CD4-positive, alpha-beta T cell treated with Interleukin-2 at 100 ng/mL for 4 hours (primary cell): ENCODE measurements around the gene BASP1.
"Not testable (repeated sequence)": the region's sequence is repeated elsewhere in the genome, so short reads cannot be mapped to it uniquely, and the experiment has no call there.

Experiments
- DNase-seq: peaks from one replicate; pipeline ENCODE4 v3.0.0-alpha.2; 2020; ENCODE audit warnings: low spot score

BASP1 gene

DNA sequence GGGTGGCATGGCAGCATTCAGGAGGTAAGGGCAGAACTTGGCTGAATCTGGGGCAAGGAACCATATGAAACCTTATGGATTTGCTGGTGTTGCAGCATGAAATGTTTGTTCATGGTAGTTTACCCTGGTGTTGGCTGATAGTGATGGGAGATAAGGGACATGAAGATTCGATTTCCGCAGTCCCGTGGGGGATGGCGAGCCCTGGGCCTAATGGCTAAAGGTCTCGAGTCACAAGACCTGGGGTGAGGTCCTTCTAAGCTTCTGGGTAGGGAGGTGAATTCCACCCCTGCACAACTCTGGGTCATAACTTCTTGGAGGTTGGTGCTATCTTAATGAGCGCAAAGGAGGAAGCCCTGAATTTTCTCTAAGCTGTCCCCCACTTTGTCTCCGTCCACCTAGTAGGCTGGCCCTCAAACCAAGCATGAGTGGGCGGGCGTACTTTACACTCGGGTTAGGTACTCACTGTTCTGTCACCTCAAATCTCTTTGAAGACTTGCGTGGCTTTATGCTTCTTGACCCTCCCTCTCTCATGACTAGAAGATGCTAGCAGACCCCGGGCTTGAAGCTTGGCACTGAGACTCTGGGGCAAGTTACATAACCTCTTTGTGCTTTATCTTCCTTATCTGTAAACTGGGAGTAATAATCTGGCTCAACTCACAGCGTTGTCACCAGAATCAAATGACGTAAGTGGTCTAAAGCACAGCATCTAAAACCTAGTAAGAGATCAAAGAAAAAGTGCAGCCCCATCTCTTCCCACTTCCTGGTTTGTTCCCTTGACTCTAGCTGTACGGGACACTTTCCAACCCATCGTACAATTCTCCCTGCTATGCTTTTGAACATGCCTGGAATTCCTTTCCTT, 72.5 kb downstream of the BASP1 start:
- DNase-seq = no peak

DNA sequence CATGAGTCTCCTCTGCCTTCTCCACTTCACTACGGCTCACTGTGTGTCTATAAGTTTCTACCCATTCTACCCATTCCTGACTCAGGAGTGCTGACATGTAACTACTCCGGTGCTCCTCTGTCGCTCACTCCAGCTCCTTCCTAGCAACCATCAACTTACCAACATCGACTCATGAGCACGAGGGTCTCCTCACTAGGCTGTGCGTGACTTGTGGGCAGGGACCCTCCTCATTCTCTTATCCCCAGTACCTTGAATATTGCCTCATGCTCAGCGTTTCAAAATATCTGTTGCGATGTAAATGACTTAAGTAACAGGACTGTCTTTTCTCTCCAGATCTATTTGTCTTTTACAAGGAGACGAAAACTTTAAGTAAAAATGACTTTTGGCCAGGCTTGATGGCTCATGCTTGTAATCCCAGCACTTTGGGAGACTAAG, 73.1 kb downstream of the BASP1 start:
- DNase-seq = no peak

DNA sequence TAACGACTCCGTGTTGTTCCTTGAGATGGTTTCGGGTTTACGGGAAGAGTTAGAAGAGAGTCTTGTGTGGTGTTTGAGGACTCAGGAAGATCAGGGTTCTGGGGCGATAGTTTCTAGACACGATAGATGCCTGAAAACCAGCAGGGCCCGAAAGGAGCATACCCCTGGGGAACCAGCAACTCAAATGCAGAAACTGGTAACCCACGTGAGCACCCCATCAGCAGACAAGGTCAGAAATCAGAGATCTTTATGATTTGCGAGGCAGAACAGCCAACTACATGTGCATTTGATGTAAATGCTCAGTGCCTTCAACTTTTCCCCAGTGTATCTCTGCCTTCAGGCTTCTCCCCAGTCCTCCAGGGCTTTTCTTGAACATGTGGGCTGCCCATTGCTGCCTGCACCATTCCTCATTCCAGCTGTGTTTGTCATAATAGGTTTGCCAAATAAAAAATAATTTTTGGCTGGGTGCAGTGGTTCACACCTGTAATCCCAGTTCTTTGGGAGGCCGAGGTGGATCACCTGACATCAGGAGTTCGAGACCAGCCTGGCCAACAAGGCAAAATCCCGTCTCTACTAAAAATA, 75.1 kb downstream of the BASP1 start:
- DNase-seq = no peak

- DNase-seq = no peak
Measured at GRCh38 chr5:17294639-17295311, 77.3 kb downstream of the BASP1 start.

DNA sequence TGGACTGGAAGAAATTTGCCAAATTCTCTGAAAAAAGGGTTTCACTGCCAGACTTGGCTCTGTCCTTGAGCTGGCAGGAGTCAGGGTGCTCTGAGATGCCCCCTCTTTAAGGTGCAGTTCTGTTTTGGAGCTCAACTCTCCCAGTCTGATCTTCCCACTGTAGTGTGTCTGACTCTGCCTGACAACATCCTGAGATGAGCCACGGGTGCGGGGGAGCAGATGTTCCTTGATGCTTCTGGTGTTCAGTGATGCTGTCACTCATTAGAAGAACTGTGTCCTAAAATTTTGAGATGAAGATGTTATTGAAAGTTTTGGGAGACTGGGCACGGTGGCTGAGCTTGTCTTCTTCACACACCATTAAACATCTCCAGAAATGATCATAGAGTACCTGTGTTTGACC, 78.2 kb downstream of the BASP1 start:
- no peak for DNase-seq

- no peak for DNase-seq
Measured at GRCh38 chr5:17302106-17302505, 84.7 kb downstream of the BASP1 start.

DNA sequence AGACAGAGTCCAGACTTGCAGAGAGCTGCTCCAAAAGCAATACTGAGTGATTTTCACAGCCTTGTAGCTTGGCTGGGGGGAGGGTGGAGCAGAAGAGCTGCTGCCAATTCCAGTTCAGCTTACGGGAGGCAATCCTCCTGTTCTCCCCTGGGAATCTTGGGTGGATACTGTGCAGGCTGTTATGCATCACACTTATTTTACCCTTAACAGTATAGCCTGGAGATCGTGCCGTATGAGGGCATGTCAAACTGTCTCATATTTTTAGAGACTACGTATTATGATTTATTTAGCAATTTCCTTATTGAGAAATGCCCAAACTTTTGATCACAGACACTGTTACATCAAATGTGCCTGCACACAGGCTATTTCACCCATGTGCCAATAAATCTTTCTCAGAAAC, 85.2 kb downstream of the BASP1 start:
- DNase-seq = no peak

DNA sequence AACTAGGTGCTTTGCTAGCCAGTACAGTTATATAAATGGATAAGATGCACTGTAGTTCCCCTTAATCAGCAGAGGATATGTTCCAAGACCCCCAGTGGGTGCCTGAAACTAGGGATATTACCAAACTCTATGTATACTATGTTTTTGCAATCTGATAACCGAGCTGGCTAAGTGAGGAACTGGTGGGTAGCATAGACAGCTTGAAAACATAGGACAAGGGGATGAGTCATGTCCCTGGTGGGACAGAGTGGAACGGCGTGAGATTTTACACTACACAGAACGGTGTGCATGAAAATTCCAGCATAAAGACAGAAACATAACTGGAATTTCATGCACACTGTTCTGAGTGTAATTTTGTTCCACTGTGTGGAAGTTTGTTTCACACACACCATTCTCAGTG, 86.9 kb downstream of the BASP1 start:
- no peak for DNase-seq

DNA sequence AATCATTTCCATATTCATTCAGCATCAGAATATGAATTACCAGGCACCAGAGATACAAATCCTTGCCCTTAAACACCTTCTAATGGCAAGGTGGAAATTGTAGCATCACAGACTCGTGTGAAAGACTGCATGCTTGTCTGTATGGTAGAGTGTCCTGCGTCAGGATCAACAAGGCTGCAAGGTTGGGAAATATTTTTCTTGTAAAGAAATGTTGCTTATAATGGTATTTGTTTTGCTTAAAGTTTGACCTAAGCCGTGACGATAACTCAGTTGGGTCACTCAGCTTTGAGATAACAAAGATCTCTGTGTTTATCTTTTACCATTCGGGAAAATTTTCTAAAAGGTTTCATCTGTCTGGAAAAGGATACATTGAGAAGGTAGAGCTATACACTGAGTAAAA, 87.6 kb downstream of the BASP1 start:
- DNase-seq = no peak

DNA sequence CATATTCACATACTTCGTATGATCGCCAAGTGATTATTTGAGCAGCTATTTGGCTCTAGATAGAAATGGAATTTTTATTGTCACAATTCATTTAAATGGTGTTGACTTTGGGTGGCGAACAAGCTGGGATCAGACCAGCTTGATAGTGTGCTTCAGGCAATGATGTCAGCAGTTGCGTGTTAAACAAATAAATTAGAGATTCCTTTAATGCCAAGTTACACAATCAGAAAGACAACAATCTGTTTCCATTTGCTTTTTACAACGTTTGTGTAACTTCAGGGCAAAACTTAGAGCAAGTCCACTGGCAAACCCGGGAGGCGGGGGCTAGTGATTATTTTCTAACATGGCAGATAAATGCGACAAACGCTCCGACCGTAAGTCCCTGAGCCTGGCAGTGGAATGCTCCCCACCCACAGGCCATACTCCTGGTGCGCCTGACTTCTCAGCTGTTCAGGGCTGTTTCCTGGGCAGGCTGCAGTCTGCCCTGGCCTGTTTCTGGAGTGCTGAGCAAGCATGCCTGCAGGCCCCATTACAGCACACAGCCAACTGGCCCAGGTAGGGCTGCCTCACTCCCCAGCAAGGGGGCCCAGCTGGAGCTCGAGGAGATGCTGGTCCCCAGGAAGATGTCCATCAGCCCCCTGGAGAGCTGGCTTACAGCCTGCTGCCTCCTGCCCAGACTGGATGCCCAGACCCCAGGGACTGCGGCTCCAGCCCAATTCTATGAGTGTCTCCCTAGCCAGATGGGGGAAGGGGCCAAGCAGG, 88.7 kb downstream of the BASP1 start:
- no peak for DNase-seq

- DNase-seq = no peak
Measured at GRCh38 chr5:17306726-17307091, 89.3 kb downstream of the BASP1 start.

DNA sequence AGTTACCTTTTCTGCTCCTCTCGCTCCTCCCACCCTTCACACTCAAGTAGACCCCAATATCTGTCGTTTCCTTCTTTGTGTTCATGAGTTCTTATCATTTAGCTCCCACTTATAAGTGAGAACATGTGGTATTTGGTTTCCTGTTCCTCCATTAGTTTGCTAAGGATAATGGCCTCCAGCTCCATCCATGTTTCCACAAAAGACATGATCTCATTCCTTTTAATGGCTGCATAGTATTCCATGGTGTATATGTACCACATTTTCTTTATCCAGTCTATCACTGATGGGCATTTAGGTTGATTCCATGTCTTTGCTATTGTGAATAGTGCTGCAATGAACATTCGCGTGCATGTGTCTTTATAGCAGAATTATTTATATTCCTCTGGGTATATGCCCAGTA, 90.0 kb downstream of the BASP1 start:
- not testable (repeated sequence) for DNase-seq

DNA sequence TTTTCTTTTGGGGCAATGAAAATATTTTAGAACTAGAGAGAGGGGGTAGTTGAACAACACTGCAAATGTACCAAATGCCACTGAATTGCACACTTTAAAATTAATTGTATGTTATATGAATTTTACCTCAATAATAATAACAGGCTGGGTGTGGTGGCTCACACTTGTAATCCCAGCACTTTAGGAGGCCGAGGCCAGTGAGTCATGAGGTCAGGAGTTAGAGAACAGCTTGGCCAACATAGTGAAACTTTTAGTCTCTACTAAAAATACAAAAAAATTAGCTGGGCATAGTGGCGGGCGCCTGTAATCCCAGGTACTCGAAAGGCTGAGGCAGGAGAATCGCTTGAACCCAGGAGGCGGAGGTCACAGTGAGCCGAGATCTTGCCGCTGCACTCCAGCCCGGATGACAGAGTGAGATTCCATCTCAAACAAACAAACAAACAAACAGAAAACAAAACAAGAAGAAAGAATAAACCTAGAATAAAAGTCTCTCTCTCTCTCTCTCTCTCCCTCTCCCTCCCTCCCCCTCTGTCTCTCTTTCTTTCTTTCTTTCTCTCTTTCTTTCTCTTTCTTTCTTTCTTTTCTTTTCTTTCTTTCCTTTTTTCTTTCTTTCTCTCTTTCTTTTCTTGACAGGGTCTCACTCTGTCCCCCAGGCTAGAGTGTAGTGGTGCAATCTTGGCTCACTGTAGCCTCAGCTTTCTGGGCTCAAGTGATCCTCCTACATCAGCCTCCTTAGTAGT, 91.1 kb downstream of the BASP1 start:
- no peak for DNase-seq

DNA sequence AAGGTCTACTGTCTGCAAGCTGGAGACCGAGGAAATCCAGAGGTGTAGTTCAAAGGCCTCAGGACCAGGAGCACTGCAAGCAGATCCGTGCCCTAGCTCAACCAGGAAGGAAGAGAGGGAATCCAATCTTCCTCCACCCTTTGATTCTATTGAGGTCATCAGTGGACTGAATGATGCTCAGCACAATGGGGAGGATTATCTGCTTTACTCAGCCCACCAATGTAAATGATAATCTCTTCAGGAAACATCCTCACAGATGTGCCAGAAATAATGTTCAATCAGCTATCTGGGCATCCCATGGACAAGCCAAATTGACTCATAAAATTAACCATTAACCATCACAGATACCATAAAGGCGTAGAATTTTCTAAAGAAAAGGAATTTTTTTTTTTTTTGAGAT, 92.0 kb downstream of the BASP1 start:
- DNase-seq = no peak

- not testable (repeated sequence) for DNase-seq
Measured at GRCh38 chr5:17310502-17310901, 93.1 kb downstream of the BASP1 start.

DNA sequence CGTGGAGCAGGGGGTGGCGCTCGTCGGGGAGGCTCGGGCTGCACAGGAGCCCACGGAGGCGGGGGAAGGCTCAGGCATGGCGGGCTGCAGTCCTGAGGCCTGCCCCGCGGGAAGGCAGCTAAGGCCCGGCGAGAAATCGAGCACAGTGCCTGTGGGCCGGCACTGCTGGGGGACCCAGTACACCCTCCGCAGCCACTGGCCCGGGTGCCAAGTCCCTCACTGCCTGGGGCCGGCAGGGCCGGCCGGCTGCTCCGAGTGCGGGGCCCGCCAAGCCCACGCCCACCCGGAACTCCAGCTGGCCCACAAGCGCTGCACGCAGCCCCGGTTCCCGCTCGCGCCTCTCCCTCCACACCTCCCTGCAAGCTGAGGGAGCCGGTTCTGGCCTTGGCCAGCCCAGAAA, 94.4 kb downstream of the BASP1 start:
- DNase-seq = not testable (repeated sequence)

- no peak for DNase-seq
Measured at GRCh38 chr5:17312358-17312757, 94.9 kb downstream of the BASP1 start.

DNA sequence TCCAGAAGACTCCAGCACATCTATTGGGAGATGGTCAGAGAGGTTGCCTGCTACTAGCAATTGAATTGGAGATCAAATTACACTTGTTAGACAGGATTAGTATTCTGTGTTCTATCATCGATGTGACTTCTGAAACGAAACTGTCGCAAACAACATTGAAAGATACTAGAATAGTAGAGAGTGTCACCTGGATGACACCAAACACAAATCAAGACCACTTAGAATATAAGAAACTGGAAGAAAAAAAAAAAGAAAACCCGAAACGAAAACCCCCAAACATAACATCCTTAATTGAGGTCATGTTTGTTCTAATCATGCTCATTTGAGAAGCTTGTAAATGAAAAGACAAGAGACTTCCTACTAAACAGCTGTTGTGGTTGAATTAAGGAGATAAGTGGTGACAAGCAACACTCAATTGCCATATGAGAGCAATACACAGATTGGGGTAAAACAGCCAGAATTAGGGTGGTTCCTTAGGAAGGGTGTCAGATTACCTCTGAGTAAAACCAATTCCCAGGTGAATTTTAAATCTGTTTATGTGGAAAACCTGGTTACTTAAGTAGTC, 97.6 kb downstream of the BASP1 start:
- DNase-seq = no peak

GRCh38 chr5:17315710-17316221, 98.3 kb downstream of the BASP1 start:
- DNase-seq = no peak

DNA sequence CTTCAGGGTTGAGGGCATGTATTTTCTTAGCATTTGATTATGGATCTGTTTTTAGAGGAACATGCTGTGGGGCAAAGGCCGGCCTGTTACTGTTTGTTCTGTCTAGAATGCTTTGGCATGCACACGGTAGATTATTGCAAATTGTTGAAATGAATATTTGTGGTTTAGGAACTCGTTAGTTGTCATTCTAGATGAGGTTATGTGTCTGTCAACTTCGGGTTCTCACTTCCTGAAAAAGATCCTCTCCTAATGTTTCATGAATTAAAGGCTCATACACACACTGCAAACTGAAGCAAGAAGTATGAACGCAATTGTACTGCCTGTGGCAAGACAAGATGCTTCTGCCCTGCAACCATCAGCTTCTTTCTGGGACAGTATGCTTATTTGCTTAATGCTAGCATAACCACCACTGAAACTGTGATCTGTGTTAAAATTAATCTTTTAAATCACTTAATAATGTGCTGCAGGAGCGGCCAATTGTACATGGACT, 99.6 kb downstream of the BASP1 start:
- DNase-seq = no peak

DNA sequence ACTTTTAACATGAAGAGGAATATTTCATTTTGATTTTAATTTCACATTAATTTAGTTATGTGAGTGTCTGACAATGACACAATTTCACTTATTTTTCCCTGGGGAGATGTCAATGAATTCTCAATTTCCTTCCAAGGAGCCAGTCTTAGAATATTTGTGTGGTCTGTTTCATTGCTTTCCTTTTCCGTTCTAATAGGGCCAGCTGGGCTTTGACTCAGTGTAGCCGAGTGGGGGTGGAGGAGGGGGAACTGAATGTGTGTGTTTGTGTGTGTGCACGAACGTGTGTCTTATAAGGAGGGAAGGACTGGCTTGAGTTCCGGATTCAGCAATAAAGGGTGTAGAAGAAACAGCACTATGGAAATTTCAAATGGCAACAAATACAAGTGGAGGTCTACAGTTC, 100.0 kb downstream of the BASP1 start:
- DNase-seq = no peak
